ENCODE measurements around the gene GSG1L.

Gene GSG1L

DNA sequence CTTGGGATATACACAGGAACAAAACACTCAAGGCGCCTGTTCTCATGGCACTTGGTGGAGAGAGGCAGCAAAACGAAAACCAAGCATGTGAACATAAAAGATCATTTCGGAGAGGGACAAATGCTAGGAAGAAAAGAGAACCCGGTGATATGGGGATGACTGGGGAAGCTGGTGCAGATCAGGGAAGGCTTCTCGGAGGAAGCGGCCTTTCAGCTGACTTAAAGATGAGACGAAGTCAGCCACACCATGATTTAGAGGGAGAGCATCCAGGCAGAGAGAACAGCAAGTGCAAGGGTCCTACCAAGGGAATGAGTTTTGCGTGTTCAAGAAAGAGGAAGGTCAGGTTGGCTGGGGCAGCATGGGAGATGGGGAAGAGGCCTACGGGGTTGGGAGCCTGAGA, 262.7 kb downstream of the GSG1L start:
- TF ChIP-seq, protein P1, sequence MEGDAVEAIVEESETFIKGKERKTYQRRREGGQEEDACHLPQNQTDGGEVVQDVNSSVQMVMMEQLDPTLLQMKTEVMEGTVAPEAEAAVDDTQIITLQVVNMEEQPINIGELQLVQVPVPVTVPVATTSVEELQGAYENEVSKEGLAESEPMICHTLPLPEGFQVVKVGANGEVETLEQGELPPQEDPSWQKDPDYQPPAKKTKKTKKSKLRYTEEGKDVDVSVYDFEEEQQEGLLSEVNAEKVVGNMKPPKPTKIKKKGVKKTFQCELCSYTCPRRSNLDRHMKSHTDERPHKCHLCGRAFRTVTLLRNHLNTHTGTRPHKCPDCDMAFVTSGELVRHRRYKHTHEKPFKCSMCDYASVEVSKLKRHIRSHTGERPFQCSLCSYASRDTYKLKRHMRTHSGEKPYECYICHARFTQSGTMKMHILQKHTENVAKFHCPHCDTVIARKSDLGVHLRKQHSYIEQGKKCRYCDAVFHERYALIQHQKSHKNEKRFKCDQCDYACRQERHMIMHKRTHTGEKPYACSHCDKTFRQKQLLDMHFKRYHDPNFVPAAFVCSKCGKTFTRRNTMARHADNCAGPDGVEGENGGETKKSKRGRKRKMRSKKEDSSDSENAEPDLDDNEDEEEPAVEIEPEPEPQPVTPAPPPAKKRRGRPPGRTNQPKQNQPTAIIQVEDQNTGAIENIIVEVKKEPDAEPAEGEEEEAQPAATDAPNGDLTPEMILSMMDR (conservative IDR thresholded peaks at IDR 0.05; ENCODE audit: low read length) = no peak
- no peak overlapping the region for H3K4me3 ChIP-seq (ENCODE audit: low read length)
- no peak for DNase-seq (ENCODE audit: low read depth)

- TF ChIP-seq, protein P1 (conservative IDR thresholded peaks at IDR 0.05; ENCODE audit: low read length) = no peak
- H3K4me3 ChIP-seq (ENCODE audit: low read length) = no peak overlapping the region
- DNase-seq (ENCODE audit: low read depth) = no peak
These were observed 263.6 kb downstream of the GSG1L start for GRCh38 chr16:27799896-27800295.

GRCh38 chr16:27798241-27798640, 265.3 kb downstream of the GSG1L start:
- H3K4me3 ChIP-seq (ENCODE audit: low read length) = no peak overlapping the region
- no peak for DNase-seq (ENCODE audit: low read depth)
- TF ChIP-seq, protein P1 (conservative IDR thresholded peaks at IDR 0.05; ENCODE audit: low read length) = no peak

DNA sequence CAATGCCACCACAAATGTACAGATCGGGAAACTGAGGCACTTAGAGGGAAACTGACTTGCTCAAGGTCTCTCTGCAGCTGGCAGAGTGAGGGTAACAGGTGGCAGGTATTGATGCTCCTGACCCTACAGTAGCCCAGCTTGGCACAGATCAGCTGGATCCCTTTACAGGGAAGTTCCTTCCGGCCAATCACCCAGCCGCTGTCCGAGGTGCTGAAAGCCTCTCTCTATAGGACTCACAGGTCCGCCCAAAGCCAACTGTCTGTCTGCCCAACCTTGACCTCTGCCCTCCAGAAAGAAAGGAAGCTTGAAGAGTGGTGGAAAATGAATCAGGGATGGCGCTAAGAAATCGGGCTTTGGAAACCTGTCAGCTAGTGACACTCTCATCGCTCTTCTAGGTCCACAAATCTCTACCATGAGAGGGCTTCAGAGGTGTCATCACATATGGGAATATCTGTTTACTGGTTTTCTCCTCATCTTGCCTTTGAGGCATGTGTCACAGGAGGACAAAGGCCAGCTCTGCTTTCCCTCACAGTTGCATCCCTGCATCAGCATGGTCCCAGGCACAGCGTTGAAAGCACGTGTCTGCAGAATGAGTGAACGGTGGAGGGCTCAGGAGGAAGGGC, 267.4 kb downstream of the GSG1L start:
- H3K4me3 ChIP-seq (ENCODE audit: low read length) = no peak overlapping the region
- TF ChIP-seq, protein P1 (conservative IDR thresholded peaks at IDR 0.05; ENCODE audit: low read length) = no peak
- peak; percentile 11 for DNase-seq (ENCODE audit: low read depth)

- TF ChIP-seq, protein P1 (conservative IDR thresholded peaks at IDR 0.05; ENCODE audit: low read length) = no peak
- no peak for DNase-seq (ENCODE audit: low read depth)
- no peak overlapping the region for H3K4me3 ChIP-seq (ENCODE audit: low read length)
These were observed 270.3 kb downstream of the GSG1L start for GRCh38 chr16:27793249-27793622.

DNA sequence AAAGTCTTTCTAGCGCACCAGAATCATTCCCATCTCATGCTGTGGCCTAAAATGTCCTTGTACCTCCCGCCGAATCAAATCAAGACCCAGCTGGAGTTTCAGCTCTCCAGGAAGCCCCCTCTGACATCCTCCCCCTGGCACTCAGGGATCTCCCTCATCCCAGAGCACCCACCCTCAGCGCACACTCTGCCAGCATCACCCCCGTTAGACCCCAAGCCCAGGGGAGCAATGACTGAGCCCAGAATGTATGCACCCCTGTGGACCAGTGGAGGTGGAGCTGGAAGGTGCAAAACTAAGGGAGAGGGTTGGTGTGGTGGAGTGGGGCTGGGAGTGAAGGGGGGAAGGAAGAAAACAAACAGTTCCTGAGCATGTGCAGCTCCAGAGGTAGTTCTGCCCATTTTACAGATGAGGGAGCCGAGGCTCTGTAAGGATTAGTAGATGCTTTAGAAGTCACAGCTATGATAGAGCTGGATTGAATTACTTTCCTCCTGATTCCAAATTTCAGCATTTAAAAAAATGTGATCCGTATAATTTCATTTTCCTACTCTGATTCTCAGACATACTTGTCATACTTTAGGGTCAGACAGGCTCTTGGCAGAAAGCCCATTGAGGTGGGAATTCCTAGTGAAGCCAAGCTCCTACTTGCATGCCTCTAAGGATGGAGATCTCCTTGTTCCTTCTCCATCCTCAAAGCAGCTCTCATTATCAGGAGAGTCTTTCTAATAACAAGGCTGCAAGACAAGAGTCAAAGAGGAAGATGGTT, 270.8 kb downstream of the GSG1L start:
- TF ChIP-seq, protein P1 (conservative IDR thresholded peaks at IDR 0.05; ENCODE audit: low read length) = no peak
- no peak overlapping the region for H3K4me3 ChIP-seq (ENCODE audit: low read length)
- DNase-seq (ENCODE audit: low read depth) = peak; percentile 8

DNA sequence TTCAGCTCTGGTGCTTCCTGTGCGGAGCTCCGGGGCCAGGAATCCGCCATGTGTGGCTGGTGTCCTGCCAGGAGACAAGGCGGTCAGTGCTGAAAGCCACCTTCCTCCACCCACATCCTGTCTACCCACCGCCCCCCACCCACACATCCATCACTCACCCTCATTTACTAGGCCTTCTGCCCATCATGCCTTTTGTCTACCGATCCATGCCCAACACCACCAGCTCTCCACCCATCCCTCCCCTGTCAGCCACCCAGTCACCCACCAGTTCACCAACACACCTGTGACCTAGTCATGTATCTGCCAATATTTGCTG, 272.2 kb downstream of the GSG1L start:
- H3K4me3 ChIP-seq (ENCODE audit: low read length) = no peak overlapping the region
- no peak for DNase-seq (ENCODE audit: low read depth)
- TF ChIP-seq, protein P1 (conservative IDR thresholded peaks at IDR 0.05; ENCODE audit: low read length) = no peak

Data from AG10803 (cell line).